Measurements from ENCODE around the gene ADCK1.
A peak's percentile ranks its signal among the peaks of the same experiment; 100 is the strongest.

The ADCK1 gene

DNA sequence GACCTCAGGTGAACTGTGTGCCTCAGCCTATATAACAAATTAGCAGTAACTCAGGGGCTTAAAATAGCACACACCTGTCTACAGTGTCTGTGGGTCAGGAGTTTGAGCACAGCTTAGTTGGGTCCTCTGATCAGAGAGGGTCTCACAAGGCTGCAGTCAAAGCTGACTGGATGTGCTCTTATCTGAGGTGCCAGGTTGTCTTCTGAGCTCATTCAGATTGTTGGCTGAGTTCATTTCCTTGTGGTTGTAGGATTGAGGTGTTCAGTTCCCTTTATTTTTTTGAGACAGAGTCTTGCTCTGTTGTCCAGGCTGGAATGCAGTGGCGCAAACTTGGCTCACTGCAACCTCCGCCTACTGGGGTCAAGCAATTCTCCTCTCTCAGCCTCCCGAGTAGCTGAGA, 164.7 kb downstream of the ADCK1 start:
- H3K4me1 Mint-ChIP-seq, result no peaks in the 10 kb centered on the region
- H3K9me3 Mint-ChIP-seq, result no peaks in the 10 kb centered on the region
- no peak overlapping the region for H3K4me3 Mint-ChIP-seq
- H3K27ac Mint-ChIP-seq, result no peak overlapping the region
- no peaks in the 10 kb centered on the region for H3K36me3 Mint-ChIP-seq
- ATAC-seq (no peak), DNase-seq (ENCODE audit: low spot score in 2 of 2) (no peak)

GRCh38 chr14:77965050-77965449, 165.1 kb downstream of the ADCK1 start:
- Mint-ChIP-seq H3K4me3 (no peak overlapping the region), H3K9me3 (no peaks in the 10 kb centered on the region), H3K27ac (no peak overlapping the region), H3K36me3 (no peaks in the 10 kb centered on the region), H3K4me1 (no peaks in the 10 kb centered on the region)
- DNase-seq (ENCODE audit: low spot score in 2 of 2) (no peak), ATAC-seq (no peak)

- Mint-ChIP-seq H3K27ac (no peak overlapping the region), H3K36me3 (no peaks in the 10 kb centered on the region), H3K9me3 (no peaks in the 10 kb centered on the region), H3K4me3 (peak overlapping the region; percentile 10), H3K4me1 (no peaks in the 10 kb centered on the region)
- DNase-seq (ENCODE audit: low spot score in 2 of 2) (no peak), ATAC-seq (peak; percentile 45)
These were observed 166.1 kb downstream of the ADCK1 start for GRCh38 chr14:77965919-77966435.

DNA sequence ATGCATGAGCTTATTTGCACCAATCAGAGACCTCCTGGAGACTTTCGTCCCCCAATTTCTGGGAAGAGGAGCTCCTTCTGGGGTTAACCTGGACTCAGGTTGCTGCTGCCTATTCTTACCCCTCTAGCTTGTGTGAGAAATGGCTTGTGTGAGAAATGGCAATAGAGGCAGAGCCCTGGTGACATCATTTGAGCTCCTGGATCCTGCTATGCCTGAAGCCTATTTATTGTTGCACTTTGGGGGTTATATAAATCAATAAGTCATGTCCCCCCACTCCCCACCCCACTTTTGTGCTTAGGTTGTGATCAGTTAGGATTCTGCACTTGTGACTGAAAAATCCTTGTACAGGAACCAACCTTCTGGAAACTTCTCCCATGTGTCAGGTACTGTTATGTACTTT, 167.2 kb downstream of the ADCK1 start:
- H3K4me1 Mint-ChIP-seq, result no peaks in the 10 kb centered on the region
- ATAC-seq, result no peak
- H3K4me3 Mint-ChIP-seq, result no peak overlapping the region
- H3K36me3 Mint-ChIP-seq, result no peaks in the 10 kb centered on the region
- H3K9me3 Mint-ChIP-seq, result no peaks in the 10 kb centered on the region
- DNase-seq (ENCODE audit: low spot score in 2 of 2), result no peak
- H3K27ac Mint-ChIP-seq, result no peak overlapping the region

GRCh38 chr14:77970646-77971045, 170.7 kb downstream of the ADCK1 start:
- Mint-ChIP-seq H3K36me3 (no peaks in the 10 kb centered on the region), H3K9me3 (no peaks in the 10 kb centered on the region), H3K4me1 (no peaks in the 10 kb centered on the region), H3K27ac (no peak overlapping the region), H3K4me3 (no peak overlapping the region)
- ATAC-seq (no peak), DNase-seq (ENCODE audit: low spot score in 2 of 2) (no peak)

- no peak for ATAC-seq
These were observed 173.3 kb downstream of the ADCK1 start for GRCh38 chr14:77973246-77973645.

GRCh38 chr14:77976591-77976990, 176.7 kb downstream of the ADCK1 start:
- Mint-ChIP-seq H3K36me3 (no peaks in the 10 kb centered on the region), H3K4me1 (peaks cover 7% of the 10 kb centered on the region), H3K4me3 (no peak overlapping the region), H3K9me3 (no peaks in the 10 kb centered on the region), H3K27ac (no peak overlapping the region)
- ATAC-seq (no peak), DNase-seq (ENCODE audit: low spot score in 2 of 2) (no peak)

More at GRCh38 chr14:77973246-77973645, 173.3 kb downstream of the ADCK1 start:
- H3K4me1 Mint-ChIP-seq, result no peaks in the 10 kb centered on the region
- H3K4me3 Mint-ChIP-seq, result no peak overlapping the region
- no peak overlapping the region for H3K27ac Mint-ChIP-seq
- no peak for DNase-seq (ENCODE audit: low spot score in 2 of 2)
- no peaks in the 10 kb centered on the region for H3K9me3 Mint-ChIP-seq
- no peaks in the 10 kb centered on the region for H3K36me3 Mint-ChIP-seq

DNA sequence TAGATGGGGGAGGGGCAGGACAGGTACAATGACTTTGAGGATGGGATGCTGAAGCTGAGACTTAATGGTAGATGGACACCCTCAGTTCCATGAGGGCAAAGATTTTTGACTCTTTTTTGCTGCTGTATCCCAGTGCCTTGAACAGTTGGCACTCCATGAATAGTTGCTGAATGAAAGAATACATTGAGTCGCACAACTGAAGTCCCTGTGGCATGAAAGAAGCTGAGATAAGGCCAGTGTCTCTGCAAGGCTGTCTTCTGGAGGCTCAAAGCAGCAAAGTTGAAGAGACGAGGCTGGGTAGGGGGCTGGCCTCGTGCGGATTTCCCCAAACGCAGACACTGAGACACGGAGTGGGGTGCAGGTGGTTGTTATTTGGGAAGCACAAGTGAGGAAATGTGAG, 179.3 kb downstream of the ADCK1 start:
- ATAC-seq, result no peak
- Mint-ChIP-seq H3K27ac (no peak overlapping the region), H3K4me1 (peaks cover 7% of the 10 kb centered on the region), H3K4me3 (no peak overlapping the region), H3K9me3 (no peaks in the 10 kb centered on the region), H3K36me3 (no peaks in the 10 kb centered on the region)
- no peak for DNase-seq (ENCODE audit: low spot score in 2 of 2)

GRCh38 chr14:77979666-77980351, 179.9 kb downstream of the ADCK1 start:
- Mint-ChIP-seq H3K9me3 (no peaks in the 10 kb centered on the region), H3K36me3 (no peaks in the 10 kb centered on the region), H3K4me3 (peak overlapping the region; percentile 26), H3K27ac (no peak overlapping the region), H3K4me1 (peaks cover 7% of the 10 kb centered on the region)
- ATAC-seq (no peak), DNase-seq (ENCODE audit: low spot score in 2 of 2) (no peak)

DNA sequence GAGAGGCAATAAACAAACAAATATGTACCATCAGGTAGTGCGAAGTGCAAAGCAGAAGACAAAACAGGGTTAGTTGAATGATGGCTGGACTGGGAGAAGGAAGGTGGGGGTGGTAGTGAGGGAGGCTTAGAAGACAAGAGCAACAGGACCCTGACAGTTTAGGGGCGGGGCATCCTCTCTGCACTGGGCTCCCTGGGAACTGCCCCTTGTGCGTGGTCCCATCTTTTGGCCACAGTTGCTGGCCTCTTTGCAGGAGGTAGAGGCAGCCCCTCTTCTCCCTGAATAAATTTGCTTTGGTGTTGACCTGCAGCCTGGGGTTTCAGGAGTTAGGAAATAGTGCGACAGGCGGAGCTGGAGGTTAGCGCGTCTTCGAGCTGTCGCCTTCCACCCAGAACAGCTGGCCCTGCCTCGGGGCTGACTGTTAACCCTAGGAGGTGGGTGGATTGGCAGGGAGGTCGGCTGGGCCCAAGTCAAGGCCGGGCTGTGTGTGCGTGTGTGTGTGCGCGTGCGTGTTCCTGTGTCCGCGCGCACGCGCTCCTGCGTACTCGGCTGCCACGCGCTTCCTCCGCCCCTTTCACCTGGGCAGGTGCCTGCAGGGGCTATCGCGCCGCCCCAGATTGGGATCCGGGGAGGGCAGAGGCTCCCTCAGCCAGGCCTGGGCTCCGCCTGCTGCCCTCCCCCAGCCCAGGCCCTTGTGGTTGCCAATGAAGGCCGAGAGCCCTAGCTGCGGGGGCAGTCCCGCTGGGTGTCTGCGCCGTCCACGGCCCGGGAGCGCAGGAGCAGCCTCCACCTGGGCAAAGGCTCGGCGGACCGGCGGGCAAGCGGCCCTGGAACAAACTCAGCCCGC, 180.8 kb downstream of the ADCK1 start:
- H3K9me3 Mint-ChIP-seq, result no peaks in the 10 kb centered on the region
- H3K4me1 Mint-ChIP-seq, result peaks cover 7% of the 10 kb centered on the region
- no peak overlapping the region for H3K27ac Mint-ChIP-seq
- ATAC-seq, result peak; percentile 24
- peak overlapping the region; percentile 26 for H3K4me3 Mint-ChIP-seq
- no peaks in the 10 kb centered on the region for H3K36me3 Mint-ChIP-seq
- peak in 1 of 2 donors; percentile 33 for DNase-seq (ENCODE audit: low spot score in 2 of 2)
